ENCODE measurements around the gene NLRP6. TPM values are rescaled to one million over a fixed set of nuclear protein-coding genes. Genes with fewer than 3 reads are reported as not detected.

NLRP6 gene
- total RNA-seq, 1 experiment from 2014 or later = not detected

GRCh38 chr11:299951-300735 is 21.9 kb downstream of the NLRP6 start:
- intact Hi-C loops (cut with micrococcal nuclease; ENCODE audit: unreplicated experiment) = no loop called here
- TF ChIP-seq CTCF (conservative IDR thresholded peaks at IDR 0.05) (no peak), EZH2 (IDR thresholded peaks at IDR 0.05; ENCODE audit: low read depth) (no peak)
- BruUV-seq (replicated peaks) = no TSS peak
- POLR2A ChIA-PET (ENCODE audit: unreplicated experiment) = no interaction called here
- CTCF ChIA-PET = no interaction called here
- no peak overlapping the region for H3K4me3 ChIP-seq
- H3K4me2 ChIP-seq = no peak overlapping the region
- H2AFZ ChIP-seq = no peak overlapping the region
- DNase-seq = no peak
- no peaks in the 10 kb centered on the region for H3K4me1 ChIP-seq (replicated peaks; ENCODE audit: insufficient read depth)
- H3K27me3 ChIP-seq (ENCODE audit: insufficient read depth, low read depth) = no peaks in the 10 kb centered on the region
- H3F3A ChIP-seq (ENCODE audit: insufficient read depth, low read depth) = no peaks in the 10 kb centered on the region
- no peaks in the 10 kb centered on the region for H3K9me3 ChIP-seq (ENCODE audit: insufficient read depth, low read depth)
- no peaks in the 10 kb centered on the region for H3K79me2 ChIP-seq (ENCODE audit: low read depth)
- H4K20me1 ChIP-seq (ENCODE audit: insufficient read depth) = no peaks in the 10 kb centered on the region
- no peaks in the 10 kb centered on the region for H3K9me2 ChIP-seq (ENCODE audit: insufficient read depth)
- H3K36me3 ChIP-seq (ENCODE audit: low read depth) = no peaks in the 10 kb centered on the region
- no peak overlapping the region for H3K27ac ChIP-seq

- Histone ChIP-seq H3F3A (ENCODE audit: insufficient read depth, low read depth) (no peaks in the 10 kb centered on the region), H3K79me2 (ENCODE audit: low read depth) (no peaks in the 10 kb centered on the region), H2AFZ (no peak overlapping the region), H3K27ac (no peak overlapping the region), H3K27me3 (ENCODE audit: insufficient read depth, low read depth) (no peaks in the 10 kb centered on the region), H3K4me2 (no peak overlapping the region), H3K4me3 (no peak overlapping the region), H3K9me3 (ENCODE audit: insufficient read depth, low read depth) (no peaks in the 10 kb centered on the region), H3K4me1 (replicated peaks; ENCODE audit: insufficient read depth) (no peaks in the 10 kb centered on the region), H3K36me3 (ENCODE audit: low read depth) (no peaks in the 10 kb centered on the region), H3K9me2 (ENCODE audit: insufficient read depth) (no peaks in the 10 kb centered on the region), H4K20me1 (ENCODE audit: insufficient read depth) (no peaks in the 10 kb centered on the region)
- ChIA-PET POLR2A (ENCODE audit: unreplicated experiment) (no interaction called here), CTCF (no interaction called here)
- TF ChIP-seq CTCF (conservative IDR thresholded peaks at IDR 0.05) (no peak), EZH2 (IDR thresholded peaks at IDR 0.05; ENCODE audit: low read depth) (no peak)
- no peak for DNase-seq
- intact Hi-C loops (cut with micrococcal nuclease; ENCODE audit: unreplicated experiment) = no loop called here
- no TSS peak for BruUV-seq (replicated peaks)
Observed at GRCh38 chr11:303363-303762, 25.2 kb downstream of the NLRP6 start.

GRCh38 chr11:304061-304506 is 25.9 kb downstream of the NLRP6 start:
- intact Hi-C loops (cut with micrococcal nuclease; ENCODE audit: unreplicated experiment) = no loop called here
- H3K4me2 ChIP-seq = no peak overlapping the region
- CTCF ChIA-PET = no interaction called here
- H3K79me2 ChIP-seq (ENCODE audit: low read depth) = no peaks in the 10 kb centered on the region
- H3K9me2 ChIP-seq (ENCODE audit: insufficient read depth) = no peaks in the 10 kb centered on the region
- no peak overlapping the region for H3K27ac ChIP-seq
- POLR2A ChIA-PET (ENCODE audit: unreplicated experiment) = no interaction called here
- no peaks in the 10 kb centered on the region for H3K36me3 ChIP-seq (ENCODE audit: low read depth)
- H4K20me1 ChIP-seq (ENCODE audit: insufficient read depth) = no peaks in the 10 kb centered on the region
- H3K9me3 ChIP-seq (ENCODE audit: insufficient read depth, low read depth) = no peaks in the 10 kb centered on the region
- no peak overlapping the region for H3K4me3 ChIP-seq
- TF ChIP-seq CTCF (conservative IDR thresholded peaks at IDR 0.05) (no peak), EZH2 (IDR thresholded peaks at IDR 0.05; ENCODE audit: low read depth) (no peak)
- peaks cover 2% of the 10 kb centered on the region for H3K4me1 ChIP-seq (replicated peaks; ENCODE audit: insufficient read depth)
- H3K27me3 ChIP-seq (ENCODE audit: insufficient read depth, low read depth) = no peaks in the 10 kb centered on the region
- H2AFZ ChIP-seq = no peak overlapping the region
- H3F3A ChIP-seq (ENCODE audit: insufficient read depth, low read depth) = no peaks in the 10 kb centered on the region
- DNase-seq = no peak
- BruUV-seq (replicated peaks) = no TSS peak

All from PC-9 (cell line).